RWPE2 (cell line): ENCODE measurements around the gene SYNE1.
A peak's percentile ranks its signal among the peaks of the same experiment; 100 is the strongest.

Experiments
- ATAC-seq: fragments of 200-7000 bp; cut with Tn5 transposase; 3 replicates; pipeline ENCODE4 v1.9.1; 2021; ENCODE audit warnings: low read depth
- DNase-seq: peaks from one replicate; pipeline ENCODE4 v3.0.0-alpha.2; 2020; ENCODE audit warnings: low spot score
- H3K27ac ChIP-seq: fragments of 450-650 bp; 2 replicates; pipeline ENCODE4 v1.5.1; 2017; ENCODE audit warnings: mild to moderate bottlenecking; ENCODE audit not compliant: poor library complexity, severe bottlenecking
- H3K27me3 ChIP-seq: fragments of 250-450 bp; sonication (Bioruptor Pico); 2 replicates; pipeline ENCODE4 v1.5.1; 2021; ENCODE audit warnings: mild to moderate bottlenecking, moderate library complexity; ENCODE audit not compliant: insufficient read depth, poor library complexity, severe bottlenecking
- H3K36me3 ChIP-seq: fragments of 250-450 bp; sonication (Bioruptor Pico); 2 replicates; pipeline ENCODE4 v1.5.1; 2020; ENCODE audit warnings: low read depth, mild to moderate bottlenecking, moderate library complexity
- H3K4me1 ChIP-seq: fragments of 250-450 bp; sonication (Bioruptor Pico); 2 replicates; pipeline ENCODE4 v1.5.1; 2021; ENCODE audit warnings: mild to moderate bottlenecking, moderate library complexity; ENCODE audit not compliant: insufficient read depth, poor library complexity, severe bottlenecking
- H3K4me3 ChIP-seq: fragments of 250-450 bp; sonication (Bioruptor Pico); 2 replicates; pipeline ENCODE4 v1.5.1; 2021; ENCODE audit warnings: mild to moderate bottlenecking, moderate library complexity; ENCODE audit not compliant: severe bottlenecking
- H3K9me3 ChIP-seq: fragments of 250-450 bp; sonication (Bioruptor Pico); 2 replicates; pipeline ENCODE4 v1.5.1; 2021; ENCODE audit warnings: mild to moderate bottlenecking, moderate library complexity; ENCODE audit not compliant: severe bottlenecking
- TF ChIP-seq, protein P1 (sequence below): fragments of 450-650 bp; IDR thresholded peaks from one replicate; pipeline ENCODE4 v1.5.1; 2017; ENCODE audit warnings: mild to moderate bottlenecking, moderate library complexity; ENCODE audit not compliant: poor library complexity, severe bottlenecking

SYNE1 gene

DNA sequence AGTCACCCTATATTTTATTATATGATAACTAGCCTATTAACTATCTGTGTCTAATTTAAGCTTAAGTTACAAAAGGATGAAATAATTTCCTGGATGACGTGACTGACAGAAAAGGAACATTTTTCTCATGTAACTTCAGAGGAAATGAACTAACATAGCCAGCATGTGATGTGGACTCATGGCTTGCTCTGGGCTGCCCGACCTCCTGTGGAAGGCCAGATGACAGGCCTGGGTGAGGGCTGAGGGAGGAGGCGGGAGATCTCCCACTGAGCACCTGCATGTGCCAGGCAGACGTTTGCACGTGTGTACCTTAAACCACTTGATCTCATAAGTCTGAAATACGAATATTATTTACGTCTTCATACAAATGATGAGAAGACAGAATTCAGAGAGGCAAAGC lies 321.1 kb downstream of the SYNE1 start:
- ATAC-seq (no peak), DNase-seq (no peak)
- H3K4me3 ChIP-seq, result no peak overlapping the region
- H3K27me3 ChIP-seq, result no peaks in the 10 kb centered on the region
- H3K4me1 ChIP-seq, result peaks cover 6% of the 10 kb centered on the region
- H3K27ac ChIP-seq, result peak overlapping the region; percentile 26
- TF ChIP-seq, protein P1, sequence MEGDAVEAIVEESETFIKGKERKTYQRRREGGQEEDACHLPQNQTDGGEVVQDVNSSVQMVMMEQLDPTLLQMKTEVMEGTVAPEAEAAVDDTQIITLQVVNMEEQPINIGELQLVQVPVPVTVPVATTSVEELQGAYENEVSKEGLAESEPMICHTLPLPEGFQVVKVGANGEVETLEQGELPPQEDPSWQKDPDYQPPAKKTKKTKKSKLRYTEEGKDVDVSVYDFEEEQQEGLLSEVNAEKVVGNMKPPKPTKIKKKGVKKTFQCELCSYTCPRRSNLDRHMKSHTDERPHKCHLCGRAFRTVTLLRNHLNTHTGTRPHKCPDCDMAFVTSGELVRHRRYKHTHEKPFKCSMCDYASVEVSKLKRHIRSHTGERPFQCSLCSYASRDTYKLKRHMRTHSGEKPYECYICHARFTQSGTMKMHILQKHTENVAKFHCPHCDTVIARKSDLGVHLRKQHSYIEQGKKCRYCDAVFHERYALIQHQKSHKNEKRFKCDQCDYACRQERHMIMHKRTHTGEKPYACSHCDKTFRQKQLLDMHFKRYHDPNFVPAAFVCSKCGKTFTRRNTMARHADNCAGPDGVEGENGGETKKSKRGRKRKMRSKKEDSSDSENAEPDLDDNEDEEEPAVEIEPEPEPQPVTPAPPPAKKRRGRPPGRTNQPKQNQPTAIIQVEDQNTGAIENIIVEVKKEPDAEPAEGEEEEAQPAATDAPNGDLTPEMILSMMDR, result no peak
- no peaks in the 10 kb centered on the region for H3K9me3 ChIP-seq
- no peaks in the 10 kb centered on the region for H3K36me3 ChIP-seq

GRCh38 chr6:152314483-152314832 lies 322.7 kb downstream of the SYNE1 start:
- H3K27ac ChIP-seq, result no peak overlapping the region
- no peaks in the 10 kb centered on the region for H3K9me3 ChIP-seq
- TF ChIP-seq, protein P1, result no peak
- no peaks in the 10 kb centered on the region for H3K27me3 ChIP-seq
- H3K4me1 ChIP-seq, result peaks cover 6% of the 10 kb centered on the region
- no peak for DNase-seq
- H3K4me3 ChIP-seq, result no peak overlapping the region
- no peak for ATAC-seq
- H3K36me3 ChIP-seq, result no peaks in the 10 kb centered on the region

GRCh38 chr6:152313542-152314482 lies 323.4 kb downstream of the SYNE1 start:
- H3K36me3 ChIP-seq, result no peaks in the 10 kb centered on the region
- ATAC-seq (peak; percentile 53; the same call in 2 of the 3 replicates), DNase-seq (no peak)
- no peak overlapping the region for H3K27ac ChIP-seq
- H3K4me1 ChIP-seq, result peaks cover 6% of the 10 kb centered on the region
- no peaks in the 10 kb centered on the region for H3K27me3 ChIP-seq
- no peak overlapping the region for H3K4me3 ChIP-seq
- H3K9me3 ChIP-seq, result no peaks in the 10 kb centered on the region
- TF ChIP-seq, protein P1, result no peak

- Histone ChIP-seq H3K27me3 (no peaks in the 10 kb centered on the region), H3K36me3 (no peaks in the 10 kb centered on the region), H3K4me3 (no peak overlapping the region), H3K27ac (no peak overlapping the region), H3K4me1 (peaks cover 6% of the 10 kb centered on the region), H3K9me3 (no peaks in the 10 kb centered on the region)
- TF ChIP-seq, protein P1, result no peak
- DNase-seq (no peak), ATAC-seq (no peak)
These were observed 324.7 kb downstream of the SYNE1 start for GRCh38 chr6:152312434-152312833.
